ENCODE results near the gene AP2B1.

The AP2B1 gene

DNA sequence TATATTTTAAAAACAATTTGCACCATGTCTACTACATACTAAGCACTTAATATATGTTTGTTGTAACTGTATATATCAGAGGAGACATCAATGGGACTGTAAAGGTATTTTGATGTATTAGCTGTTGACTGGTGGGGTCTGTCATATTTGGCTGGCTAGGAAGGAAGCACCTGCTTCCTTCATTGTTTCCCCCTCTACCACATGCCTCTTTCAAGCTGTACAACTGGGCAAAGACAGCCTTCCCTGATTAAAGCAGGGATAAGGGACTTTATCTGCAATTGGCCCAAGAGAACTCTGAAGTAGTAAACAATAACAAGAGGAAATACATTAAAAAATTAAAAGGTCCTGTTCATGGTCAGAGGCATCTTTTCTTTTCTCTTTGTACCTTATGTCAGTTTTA is 44.1 kb upstream of the AP2B1 start:
- DNase-seq = no peak
- no peaks in the 10 kb centered on the region for H3K9me3 ChIP-seq (ENCODE audit: severe bottlenecking)
- H3K36me3 ChIP-seq = no peaks in the 10 kb centered on the region
- H3K27me3 ChIP-seq (ENCODE audit: insufficient read depth, low read depth, severe bottlenecking) = peaks cover 23% of the 10 kb centered on the region
- TF ChIP-seq, protein P1, sequence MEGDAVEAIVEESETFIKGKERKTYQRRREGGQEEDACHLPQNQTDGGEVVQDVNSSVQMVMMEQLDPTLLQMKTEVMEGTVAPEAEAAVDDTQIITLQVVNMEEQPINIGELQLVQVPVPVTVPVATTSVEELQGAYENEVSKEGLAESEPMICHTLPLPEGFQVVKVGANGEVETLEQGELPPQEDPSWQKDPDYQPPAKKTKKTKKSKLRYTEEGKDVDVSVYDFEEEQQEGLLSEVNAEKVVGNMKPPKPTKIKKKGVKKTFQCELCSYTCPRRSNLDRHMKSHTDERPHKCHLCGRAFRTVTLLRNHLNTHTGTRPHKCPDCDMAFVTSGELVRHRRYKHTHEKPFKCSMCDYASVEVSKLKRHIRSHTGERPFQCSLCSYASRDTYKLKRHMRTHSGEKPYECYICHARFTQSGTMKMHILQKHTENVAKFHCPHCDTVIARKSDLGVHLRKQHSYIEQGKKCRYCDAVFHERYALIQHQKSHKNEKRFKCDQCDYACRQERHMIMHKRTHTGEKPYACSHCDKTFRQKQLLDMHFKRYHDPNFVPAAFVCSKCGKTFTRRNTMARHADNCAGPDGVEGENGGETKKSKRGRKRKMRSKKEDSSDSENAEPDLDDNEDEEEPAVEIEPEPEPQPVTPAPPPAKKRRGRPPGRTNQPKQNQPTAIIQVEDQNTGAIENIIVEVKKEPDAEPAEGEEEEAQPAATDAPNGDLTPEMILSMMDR (IDR thresholded peaks at IDR 0.05; ENCODE audit: low read depth, low read length) = no peak
- H3K27ac ChIP-seq = no peak overlapping the region
- H3K4me3 ChIP-seq (ENCODE audit: low read depth, low read length) = no peak overlapping the region

DNA sequence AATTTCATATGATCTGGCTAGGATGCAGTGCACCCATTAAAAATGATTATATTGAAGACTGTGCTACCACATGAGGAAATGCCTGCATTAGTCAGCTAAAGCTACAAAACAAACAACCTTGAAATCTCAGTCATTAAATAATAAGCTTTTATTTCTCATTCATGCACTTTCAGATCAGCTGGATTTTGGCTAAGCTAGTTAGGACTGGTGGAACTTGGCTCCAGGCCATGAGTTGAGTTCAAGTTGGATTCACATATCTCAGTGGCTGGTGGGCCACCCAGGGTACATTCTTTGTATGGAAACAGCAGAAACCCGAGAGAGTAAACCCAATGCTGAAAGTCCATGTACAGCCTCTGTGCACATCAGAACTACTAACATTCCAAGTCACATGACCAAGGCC is 43.3 kb upstream of the AP2B1 start:
- TF ChIP-seq, protein P1 (IDR thresholded peaks at IDR 0.05; ENCODE audit: low read depth, low read length) = no peak
- DNase-seq = no peak
- Histone ChIP-seq H3K36me3 (no peaks in the 10 kb centered on the region), H3K9me3 (ENCODE audit: severe bottlenecking) (no peaks in the 10 kb centered on the region), H3K27ac (no peak overlapping the region), H3K27me3 (ENCODE audit: insufficient read depth, low read depth, severe bottlenecking) (peaks cover 24% of the 10 kb centered on the region), H3K4me3 (ENCODE audit: low read depth, low read length) (no peak overlapping the region)

DNA sequence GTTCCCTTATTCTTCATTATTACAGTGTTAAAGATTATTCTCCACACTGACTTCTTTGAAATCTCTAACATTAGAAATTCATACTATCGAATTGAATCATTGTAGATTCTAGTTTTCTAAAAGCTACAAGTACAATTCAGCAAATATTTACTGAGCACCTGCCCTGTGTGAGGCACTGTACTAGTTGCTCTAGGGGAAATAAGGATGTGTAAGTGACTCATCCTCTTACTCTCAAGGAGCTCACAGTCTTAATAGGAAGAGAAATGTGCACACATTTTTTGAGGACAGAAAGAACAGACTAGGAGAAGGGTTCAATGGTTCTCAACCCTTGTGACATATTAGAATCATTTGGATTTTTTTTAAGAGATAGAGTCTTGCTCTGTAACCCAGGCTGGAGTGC is 42.0 kb upstream of the AP2B1 start:
- H3K27ac ChIP-seq = no peak overlapping the region
- no peak overlapping the region for H3K4me3 ChIP-seq (ENCODE audit: low read depth, low read length)
- TF ChIP-seq, protein P1 (IDR thresholded peaks at IDR 0.05; ENCODE audit: low read depth, low read length) = no peak
- no peak for DNase-seq
- peaks cover 20% of the 10 kb centered on the region for H3K27me3 ChIP-seq (ENCODE audit: insufficient read depth, low read depth, severe bottlenecking)
- H3K9me3 ChIP-seq (ENCODE audit: severe bottlenecking) = no peaks in the 10 kb centered on the region
- no peaks in the 10 kb centered on the region for H3K36me3 ChIP-seq

DNA sequence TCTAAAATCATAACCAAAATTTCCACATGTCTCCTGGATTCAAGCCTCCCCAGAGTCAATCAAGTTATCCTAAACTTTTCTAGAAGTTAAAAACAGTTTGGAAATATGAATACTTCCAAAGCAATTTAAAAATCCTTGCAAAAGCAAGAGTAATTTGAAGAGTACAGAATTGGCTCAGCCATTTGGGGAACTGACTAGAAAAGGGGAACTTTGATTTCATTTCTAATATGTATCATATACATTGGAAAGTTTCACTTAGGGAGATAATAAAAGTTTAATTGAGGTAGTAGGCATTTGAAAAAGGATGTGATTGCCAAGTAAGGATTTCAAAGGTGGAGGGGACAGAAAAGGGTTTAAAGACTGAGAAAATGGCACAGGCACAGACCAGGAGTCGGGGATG is 40.6 kb upstream of the AP2B1 start:
- H3K9me3 ChIP-seq (ENCODE audit: severe bottlenecking) = no peaks in the 10 kb centered on the region
- no peak for DNase-seq
- no peak overlapping the region for H3K27ac ChIP-seq
- H3K36me3 ChIP-seq = no peaks in the 10 kb centered on the region
- H3K27me3 ChIP-seq (ENCODE audit: insufficient read depth, low read depth, severe bottlenecking) = peaks cover 18% of the 10 kb centered on the region
- TF ChIP-seq, protein P1 (IDR thresholded peaks at IDR 0.05; ENCODE audit: low read depth, low read length) = no peak
- H3K4me3 ChIP-seq (ENCODE audit: low read depth, low read length) = no peak overlapping the region

DNA sequence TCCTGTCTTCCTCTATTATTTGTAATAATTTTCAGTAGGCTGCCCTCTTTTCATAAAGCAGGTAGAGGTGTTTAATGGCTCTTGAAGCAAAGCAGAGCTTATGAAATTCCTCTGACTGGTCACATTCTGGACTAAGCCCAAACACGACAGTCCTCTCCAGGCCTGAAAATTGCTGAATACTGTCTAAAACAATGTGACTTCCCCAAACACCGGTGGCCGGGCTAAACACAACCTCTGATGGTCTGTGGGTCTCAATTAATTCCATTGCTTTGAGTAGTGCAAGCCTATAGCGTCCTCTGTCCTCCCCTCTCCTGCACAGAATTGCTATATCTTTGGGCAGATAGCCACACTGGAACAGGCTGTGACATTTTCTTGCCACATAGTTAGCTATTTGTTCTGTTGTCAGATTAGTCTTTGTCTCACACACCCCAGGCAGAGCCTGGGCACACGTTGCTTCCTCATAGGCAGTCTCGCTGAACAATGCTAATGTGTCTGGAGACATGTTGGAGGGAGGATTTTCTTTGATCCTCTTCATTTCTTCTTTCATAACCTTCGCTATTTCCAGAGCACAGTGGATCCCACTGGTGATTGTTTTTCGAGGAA is 38.8 kb upstream of the AP2B1 start:
- Histone ChIP-seq H3K27ac (no peak overlapping the region), H3K4me3 (ENCODE audit: low read depth, low read length) (no peak overlapping the region), H3K27me3 (ENCODE audit: insufficient read depth, low read depth, severe bottlenecking) (peaks cover 13% of the 10 kb centered on the region), H3K36me3 (no peaks in the 10 kb centered on the region), H3K9me3 (ENCODE audit: severe bottlenecking) (no peaks in the 10 kb centered on the region)
- TF ChIP-seq, protein P1 (IDR thresholded peaks at IDR 0.05; ENCODE audit: low read depth, low read length) = no peak
- no peak for DNase-seq

DNA sequence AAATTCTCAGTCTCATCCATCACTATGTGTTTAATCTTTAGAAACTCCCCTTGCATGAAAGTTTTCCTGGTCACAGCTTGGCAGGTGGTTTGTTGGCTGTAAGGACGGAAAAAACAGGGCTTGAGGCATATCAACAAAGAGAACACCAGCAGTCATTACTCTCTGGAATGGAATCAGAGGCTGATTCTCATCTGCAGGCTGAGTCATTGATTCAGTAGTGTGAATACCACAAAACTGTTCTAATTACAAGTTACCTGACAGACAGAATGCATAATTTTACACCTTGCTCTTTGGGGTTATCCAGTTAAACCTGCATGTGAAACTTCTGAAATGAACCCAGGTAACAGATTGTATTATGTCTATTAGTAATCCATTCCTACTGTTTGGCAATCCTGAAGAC is 38.1 kb upstream of the AP2B1 start:
- no peak overlapping the region for H3K27ac ChIP-seq
- DNase-seq = no peak
- H3K27me3 ChIP-seq (ENCODE audit: insufficient read depth, low read depth, severe bottlenecking) = peaks cover 10% of the 10 kb centered on the region
- H3K36me3 ChIP-seq = no peaks in the 10 kb centered on the region
- H3K9me3 ChIP-seq (ENCODE audit: severe bottlenecking) = no peaks in the 10 kb centered on the region
- H3K4me3 ChIP-seq (ENCODE audit: low read depth, low read length) = no peak overlapping the region
- TF ChIP-seq, protein P1 (IDR thresholded peaks at IDR 0.05; ENCODE audit: low read depth, low read length) = no peak

All from WERI-Rb-1 (cell line).